Activated B cell treated with CpG ODN at 0.5 μM for 24 hours (primary cell): ENCODE data around the gene C3AR1. TPM values are rescaled to one million over a fixed set of nuclear protein-coding genes. Genes with fewer than 3 reads are reported as not detected.

Experiments
- ATAC-seq: fragments of 200-7000 bp; cut with Tn5 transposase; one replicate; pipeline ENCODE4 v1.10.0; 2021; ENCODE audit warnings: low read depth, mild to moderate bottlenecking, moderate library complexity
- CTCF ChIA-PET: fragments of 350-600 bp; sonication (Branson Sonifier 250); formaldehyde crosslinking; loops from one replicate; lab custom pipeline; 2021; ENCODE audit warnings: antibody characterized with exemption; lab: Charles Lee
- POLR2A ChIA-PET: fragments of 350-600 bp; sonication (Branson Sonifier 250); formaldehyde crosslinking; loops from one replicate; lab custom pipeline; 2021; ENCODE audit warnings: antibody characterized with exemption; lab: Charles Lee
- DNase-seq: peaks from one replicate; pipeline ENCODE4 v3.0.0; 2022
- H3K27ac Mint-ChIP-seq: one replicate; pipeline ENCODE4 v1.8.0; 2020; ENCODE audit warnings: mixed read lengths
- H3K27me3 Mint-ChIP-seq: one replicate; pipeline ENCODE4 v1.8.0; 2021; ENCODE audit warnings: mixed read lengths
- H3K36me3 Mint-ChIP-seq: one replicate; pipeline ENCODE4 v1.8.0; 2021; ENCODE audit warnings: low read depth, mixed read lengths
- H3K4me1 Mint-ChIP-seq: one replicate; pipeline ENCODE4 v1.8.0; 2021; ENCODE audit warnings: mixed read lengths
- H3K4me3 Mint-ChIP-seq: one replicate; pipeline ENCODE4 v1.8.0; 2020; ENCODE audit warnings: mild to moderate bottlenecking, mixed read lengths
- H3K9me3 Mint-ChIP-seq: one replicate; pipeline ENCODE4 v1.8.0; 2020; ENCODE audit warnings: mixed read lengths
- CTCF ChIP-seq: fragments of 200-600 bp; IDR thresholded peaks from one replicate; pipeline ENCODE4 v1.8.0; 2022; ENCODE audit warnings: antibody characterized with exemption, mild to moderate bottlenecking
- intact Hi-C: fragments of 100-400 bp; cut with micrococcal nuclease; formaldehyde crosslinking; loops from one replicate; pipeline ENCODE4 v1.15.1; 2024
- total RNA-seq: library from RNA; stranded (reverse); gene quantifications from 2 replicates; pipeline ENCODE4 v1.2.3, GENCODE V29; 2022

The C3AR1 gene
- total RNA-seq, 1 donor from 2014 or later = 0.11 TPM

DNA sequence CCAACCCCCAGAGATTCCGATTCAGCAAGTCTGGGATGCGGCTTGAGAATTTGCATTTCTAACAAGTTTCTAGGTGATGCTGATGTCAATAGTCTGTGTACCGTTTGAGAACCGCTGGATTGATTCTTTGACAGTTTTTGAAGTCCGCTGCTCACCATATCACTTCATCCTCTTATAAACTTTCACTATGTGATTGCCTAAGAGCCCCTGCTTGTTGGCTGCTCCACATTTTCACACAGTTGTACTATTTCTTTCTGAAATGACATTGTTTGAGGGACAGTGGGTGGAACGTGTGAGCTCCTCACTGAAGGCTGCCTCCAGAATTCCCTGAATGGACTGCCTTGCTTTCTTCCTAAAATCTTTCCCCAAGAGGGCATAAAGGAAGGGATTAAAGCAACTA lies 7.7 kb downstream of the C3AR1 start:
- no peak for DNase-seq
- no peak overlapping the region for H3K4me3 Mint-ChIP-seq
- TF ChIP-seq CTCF = no peak
- H3K27ac Mint-ChIP-seq = no peak overlapping the region
- H3K9me3 Mint-ChIP-seq = no peaks in the 10 kb centered on the region
- H3K36me3 Mint-ChIP-seq = peaks cover 23% of the 10 kb centered on the region
- no peak for ATAC-seq
- POLR2A ChIA-PET = interaction anchor here (0.6 kb wide), 1 partner anchor 141 kb away, joined by 4 read pairs; no protein-coding TSS in a partner anchor
- H3K27me3 Mint-ChIP-seq = no peaks in the 10 kb centered on the region
- peaks cover 6% of the 10 kb centered on the region for H3K4me1 Mint-ChIP-seq
- intact Hi-C loops = no loop called here
- CTCF ChIA-PET = no interaction called here

DNA sequence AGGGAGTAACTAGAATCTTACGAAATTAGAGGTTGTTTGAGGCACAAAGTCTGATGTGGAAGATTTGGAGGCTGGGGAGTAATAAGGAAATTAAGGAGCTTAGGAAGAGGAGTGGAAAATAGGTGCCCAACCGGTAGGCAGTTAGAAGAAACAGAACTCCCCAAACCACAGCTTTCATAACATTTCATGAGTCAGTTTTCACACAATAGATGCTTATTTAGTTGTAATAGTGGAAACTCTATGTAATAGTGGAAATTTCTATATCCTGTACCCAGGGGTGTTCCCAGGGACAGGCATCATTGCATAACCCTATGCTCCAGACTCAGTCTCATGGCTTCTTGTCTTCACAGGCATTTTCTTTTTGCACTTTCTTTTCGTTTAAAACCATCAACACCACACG lies 8.3 kb downstream of the C3AR1 start:
- DNase-seq = no peak
- H3K36me3 Mint-ChIP-seq = peaks cover 29% of the 10 kb centered on the region
- intact Hi-C loops = no loop called here
- no peaks in the 10 kb centered on the region for H3K9me3 Mint-ChIP-seq
- ChIA-PET CTCF (no interaction called here), POLR2A (interaction anchor here (0.6 kb wide), 1 partner anchor 141 kb away, joined by 4 read pairs; no protein-coding TSS in a partner anchor)
- no peak overlapping the region for H3K27ac Mint-ChIP-seq
- no peaks in the 10 kb centered on the region for H3K27me3 Mint-ChIP-seq
- peaks cover 6% of the 10 kb centered on the region for H3K4me1 Mint-ChIP-seq
- no peak for TF ChIP-seq CTCF
- ATAC-seq = no peak
- H3K4me3 Mint-ChIP-seq = no peak overlapping the region

DNA sequence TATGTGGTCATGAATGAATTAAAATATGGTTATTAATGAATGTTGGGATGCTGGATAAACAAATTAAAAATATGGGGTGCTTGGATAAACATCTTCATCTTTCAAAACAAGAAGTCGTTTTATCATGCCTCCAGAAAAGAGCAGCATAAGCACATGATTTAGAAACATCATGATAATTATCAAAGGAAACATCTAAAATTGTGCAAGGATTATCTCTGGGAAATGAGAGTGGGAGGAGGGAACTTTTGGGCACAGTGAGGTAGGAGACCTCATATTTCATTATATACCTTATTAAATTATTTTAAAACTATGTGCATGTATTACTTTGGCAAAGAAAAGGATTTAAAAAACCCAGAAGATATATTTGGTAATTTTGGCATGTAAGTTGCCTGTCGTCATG lies 8.9 kb downstream of the C3AR1 start:
- ChIA-PET POLR2A (no interaction called here), CTCF (no interaction called here)
- TF ChIP-seq CTCF = no peak

DNA sequence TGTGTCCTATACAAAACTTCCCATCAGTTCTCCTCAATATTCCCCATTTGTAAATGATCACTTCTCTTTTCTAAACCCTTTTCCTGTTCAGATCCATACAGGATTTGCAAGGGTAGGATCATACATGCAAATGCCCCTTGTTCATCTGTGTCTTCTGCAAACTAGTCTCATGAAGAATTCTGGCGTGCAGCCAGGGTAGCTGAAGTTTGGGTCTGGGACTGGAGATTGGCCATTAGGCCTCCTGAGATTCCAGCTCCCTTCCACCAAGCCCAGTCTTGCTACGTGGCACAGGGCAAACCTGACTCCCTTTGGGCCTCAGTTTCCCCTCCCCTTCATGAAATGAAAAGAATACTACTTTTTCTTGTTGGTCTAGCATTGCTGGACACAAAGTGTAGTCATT lies 11.3 kb downstream of the C3AR1 start:
- ATAC-seq (no peak), DNase-seq (no peak)
- TF ChIP-seq CTCF = no peak
- POLR2A ChIA-PET = interaction anchor here (0.6 kb wide), 1 partner anchor 123 kb away, joined by 3 read pairs; no protein-coding TSS in a partner anchor
- H3K27me3 Mint-ChIP-seq = no peaks in the 10 kb centered on the region
- no peak overlapping the region for H3K27ac Mint-ChIP-seq
- no peak overlapping the region for H3K4me3 Mint-ChIP-seq
- peaks cover 53% of the 10 kb centered on the region for H3K36me3 Mint-ChIP-seq
- intact Hi-C loops = no loop called here
- no peaks in the 10 kb centered on the region for H3K9me3 Mint-ChIP-seq
- CTCF ChIA-PET = no interaction called here
- H3K4me1 Mint-ChIP-seq = peaks cover 10% of the 10 kb centered on the region

More for the DNA sequence above, 8.9 kb downstream of the C3AR1 start:
- DNase-seq (no peak), ATAC-seq (no peak)
- H3K4me3 Mint-ChIP-seq = no peak overlapping the region
- peaks cover 6% of the 10 kb centered on the region for H3K4me1 Mint-ChIP-seq
- intact Hi-C loops = no loop called here
- H3K27me3 Mint-ChIP-seq = no peaks in the 10 kb centered on the region
- peaks cover 34% of the 10 kb centered on the region for H3K36me3 Mint-ChIP-seq
- H3K27ac Mint-ChIP-seq = no peak overlapping the region
- H3K9me3 Mint-ChIP-seq = no peaks in the 10 kb centered on the region

DNA sequence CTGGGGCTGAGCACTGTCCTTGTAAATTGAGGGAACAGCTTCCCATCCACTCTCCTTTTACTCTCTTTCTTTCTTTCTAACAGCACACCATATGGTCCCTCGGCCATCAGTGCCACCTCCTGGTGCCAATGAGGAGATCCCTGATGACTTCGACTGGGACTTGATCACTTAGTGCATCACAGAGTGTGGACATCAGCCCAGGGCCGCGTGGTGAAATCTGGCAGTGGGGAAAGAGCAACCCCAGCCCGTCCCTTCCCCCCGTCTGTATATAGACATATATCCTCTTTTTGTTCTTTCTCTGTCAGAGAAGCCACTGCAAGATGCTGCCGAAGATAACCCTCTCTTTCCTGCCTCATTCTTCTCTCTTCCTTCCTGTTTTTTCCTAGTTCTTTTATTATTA lies 13.5 kb downstream of the C3AR1 start:
- CTCF ChIA-PET = interaction anchor here (3.0 kb wide), 1 partner anchor 25 kb away, joined by 9 read pairs; no protein-coding TSS in a partner anchor
- POLR2A ChIA-PET = no interaction called here
- H3K4me1 Mint-ChIP-seq = peaks cover 15% of the 10 kb centered on the region
- DNase-seq = no peak
- peaks cover 74% of the 10 kb centered on the region for H3K36me3 Mint-ChIP-seq
- TF ChIP-seq CTCF = no peak
- H3K4me3 Mint-ChIP-seq = no peak overlapping the region
- no peak overlapping the region for H3K27ac Mint-ChIP-seq
- intact Hi-C loops = no loop called here
- no peaks in the 10 kb centered on the region for H3K27me3 Mint-ChIP-seq
- no peaks in the 10 kb centered on the region for H3K9me3 Mint-ChIP-seq
- no peak for ATAC-seq
